Esophagus muscularis mucosa (tissue), 3 donors: Measurements from ENCODE around the gene TWF1.

Experiments used
- CTCF ChIP-seq, 3 experiments: fragments of 200-600 bp in 2 of 3; fragments of 450-650 bp in 1 of 3; sonication (generic) in 2 of 3; IDR thresholded peaks; one replicate each; pipeline ENCODE4 v1.5.1; 2017 to 2019; ENCODE audit warnings: antibody characterized with exemption in 3 of 3, mild to moderate bottlenecking in 2 of 3, moderate library complexity in 1 of 3
- POLR2A ChIP-seq: fragments of 450-650 bp; IDR thresholded peaks from one replicate; pipeline ENCODE4 v1.6.1; 2017; ENCODE audit warnings: antibody characterized with exemption, moderate library complexity, mild to moderate bottlenecking, low read depth

- no peak for TF ChIP-seq CTCF (IDR thresholded peaks at IDR 0.05)
- TF ChIP-seq POLR2A: no peak
Observed at GRCh38 chr12:43848786-43849185, 42.7 kb upstream of the TWF1 start.
